Type B pancreatic cell (in vitro differentiated cells): ENCODE measurements around the gene AKAIN1. TPM values are rescaled to one million over a fixed set of nuclear protein-coding genes. Genes with fewer than 3 reads are reported as not detected.
A peak's percentile ranks its signal among the peaks of the same experiment; 100 is the strongest.

Experiments
- DNase-seq: peaks from one replicate; pipeline ENCODE4 v3.0.0; 2021; ENCODE audit warnings: mixed read lengths; ENCODE audit not compliant: unreplicated experiment; ENCODE audit errors: extremely low spot score
- H3K27ac Mint-ChIP-seq: 2 replicates; pipeline ENCODE4 v1.8.0; 2021; ENCODE audit warnings: mild to moderate bottlenecking, mixed read lengths
- H3K27me3 Mint-ChIP-seq: 2 replicates; pipeline ENCODE4 v1.8.0; 2021; ENCODE audit warnings: mixed read lengths
- H3K36me3 Mint-ChIP-seq: 2 replicates; pipeline ENCODE4 v1.8.0; 2021; ENCODE audit warnings: mixed read lengths
- H3K4me1 Mint-ChIP-seq: one replicate; pipeline ENCODE4 v1.8.0; 2021; ENCODE audit warnings: mixed read lengths; ENCODE audit not compliant: unreplicated experiment
- H3K4me3 Mint-ChIP-seq: 2 replicates; pipeline ENCODE4 v1.8.0; 2021; ENCODE audit warnings: mild to moderate bottlenecking, mixed read lengths
- H3K9me3 Mint-ChIP-seq: 2 replicates; pipeline ENCODE4 v1.8.0; 2021; ENCODE audit warnings: mixed read lengths
- CTCF ChIP-seq: fragments of 200-600 bp; sonication (generic); conservative IDR thresholded peaks from 2 replicates; pipeline ENCODE4 v1.5.0; 2021; ENCODE audit warnings: antibody characterized with exemption, mild to moderate bottlenecking
- total RNA-seq: library from RNA; stranded (reverse); gene quantifications from 2 replicates; pipeline ENCODE4 v1.2.1, GENCODE V29; 2021; ENCODE audit warnings: low replicate concordance

The AKAIN1 gene
- total RNA-seq, 1 donor from 2014 or later: 1.1 TPM

- Mint-ChIP-seq H3K27me3 (no peaks in the 10 kb centered on the region), H3K4me1 (no peaks in the 10 kb centered on the region), H3K9me3 (peaks cover 3% of the 10 kb centered on the region), H3K36me3 (peaks cover 3% of the 10 kb centered on the region), H3K27ac (peak overlapping the region; percentile 78), H3K4me3 (no peak overlapping the region)
- TF ChIP-seq CTCF: no peak
- DNase-seq: no peak
Measured at GRCh38 chr18:5097116-5097703, 99.8 kb downstream of the AKAIN1 start.

- no peaks in the 10 kb centered on the region for H3K36me3 Mint-ChIP-seq
- no peak overlapping the region for H3K4me3 Mint-ChIP-seq
- no peaks in the 10 kb centered on the region for H3K4me1 Mint-ChIP-seq
- no peaks in the 10 kb centered on the region for H3K9me3 Mint-ChIP-seq
- no peaks in the 10 kb centered on the region for H3K27me3 Mint-ChIP-seq
- no peak for DNase-seq
- TF ChIP-seq CTCF: no peak
- H3K27ac Mint-ChIP-seq: no peak overlapping the region
Measured at GRCh38 chr18:5095239-5095638, 101.8 kb downstream of the AKAIN1 start.

GRCh38 chr18:5093902-5094301, 103.2 kb downstream of the AKAIN1 start:
- DNase-seq: no peak
- Mint-ChIP-seq H3K4me1 (no peaks in the 10 kb centered on the region), H3K9me3 (no peaks in the 10 kb centered on the region), H3K4me3 (no peak overlapping the region), H3K27me3 (no peaks in the 10 kb centered on the region), H3K27ac (no peak overlapping the region), H3K36me3 (no peaks in the 10 kb centered on the region)
- TF ChIP-seq CTCF: no peak

Other genes starting within 250 kb of the AKAIN1 start
- 11.4 and 12.8 TPM in 2 replicates for gene ZBTB14, start 98.5 kb upstream of the AKAIN1 start, total RNA-seq